Brain microvascular endothelial cell (primary cell): Measurements from ENCODE around the gene PC.

ENCODE experiments used
- DNase-seq: peaks from one replicate; pipeline ENCODE4 v3.0.0-alpha.2; 2020
- H3K27ac ChIP-seq: fragments of 250-450 bp; sonication (Bioruptor Pico); 2 replicates; pipeline ENCODE4 v1.5.1; 2020; ENCODE audit warnings: mild to moderate bottlenecking, moderate library complexity
- H3K27me3 ChIP-seq: fragments of 250-450 bp; sonication (Bioruptor Pico); replicated peaks from 2 replicates; pipeline ENCODE4 v1.5.1; 2020; ENCODE audit warnings: mild to moderate bottlenecking
- H3K36me3 ChIP-seq: fragments of 250-450 bp; sonication (Bioruptor Pico); replicated peaks from 2 replicates; pipeline ENCODE4 v1.5.1; 2020; ENCODE audit warnings: mild to moderate bottlenecking
- H3K4me3 ChIP-seq: 2 replicates; pipeline ENCODE4 v1.5.1; 2011; ENCODE audit warnings: low read depth, mild to moderate bottlenecking, control low read depth, low read length, moderate library complexity
- in situ Hi-C: cut with HindIII; loops from 2 replicates; pipeline ENCODE4 v1.10.0; 2017; ENCODE audit warnings: low sequenced_read_pairs, low pct_ligation_motif_present
- TF ChIP-seq, protein P1 (sequence below): IDR thresholded peaks from 2 replicates; pipeline ENCODE4 v1.5.1; 2011; ENCODE audit warnings: low read depth, mild to moderate bottlenecking, moderate library complexity, low read length, control low read depth, inconsistent platforms; ENCODE audit errors: missing control alignments

PC gene

DNA sequence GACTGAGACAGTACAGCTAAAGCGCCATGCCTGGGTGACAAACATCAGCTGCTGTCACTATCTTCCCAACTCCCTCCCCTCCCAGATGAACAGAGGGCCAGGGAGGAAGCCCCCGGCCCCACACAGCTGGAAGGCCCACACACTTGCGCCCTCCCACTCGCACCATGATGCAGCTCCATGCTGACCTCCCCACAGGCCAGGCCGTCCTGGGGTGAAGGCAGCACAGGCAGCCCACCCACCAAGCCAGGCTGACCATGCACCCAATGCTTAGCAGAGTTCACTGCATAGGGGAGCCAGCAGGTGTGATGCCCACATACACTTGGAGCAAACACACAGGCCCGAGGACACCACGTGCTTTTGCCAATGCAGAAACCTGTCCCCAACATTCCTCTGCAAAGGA, 79.2 kb downstream of the PC start:
- H3K27me3 ChIP-seq, result no peaks in the 10 kb centered on the region
- no peaks in the 10 kb centered on the region for H3K36me3 ChIP-seq
- TF ChIP-seq, protein P1, sequence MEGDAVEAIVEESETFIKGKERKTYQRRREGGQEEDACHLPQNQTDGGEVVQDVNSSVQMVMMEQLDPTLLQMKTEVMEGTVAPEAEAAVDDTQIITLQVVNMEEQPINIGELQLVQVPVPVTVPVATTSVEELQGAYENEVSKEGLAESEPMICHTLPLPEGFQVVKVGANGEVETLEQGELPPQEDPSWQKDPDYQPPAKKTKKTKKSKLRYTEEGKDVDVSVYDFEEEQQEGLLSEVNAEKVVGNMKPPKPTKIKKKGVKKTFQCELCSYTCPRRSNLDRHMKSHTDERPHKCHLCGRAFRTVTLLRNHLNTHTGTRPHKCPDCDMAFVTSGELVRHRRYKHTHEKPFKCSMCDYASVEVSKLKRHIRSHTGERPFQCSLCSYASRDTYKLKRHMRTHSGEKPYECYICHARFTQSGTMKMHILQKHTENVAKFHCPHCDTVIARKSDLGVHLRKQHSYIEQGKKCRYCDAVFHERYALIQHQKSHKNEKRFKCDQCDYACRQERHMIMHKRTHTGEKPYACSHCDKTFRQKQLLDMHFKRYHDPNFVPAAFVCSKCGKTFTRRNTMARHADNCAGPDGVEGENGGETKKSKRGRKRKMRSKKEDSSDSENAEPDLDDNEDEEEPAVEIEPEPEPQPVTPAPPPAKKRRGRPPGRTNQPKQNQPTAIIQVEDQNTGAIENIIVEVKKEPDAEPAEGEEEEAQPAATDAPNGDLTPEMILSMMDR, result no peak
- in situ Hi-C loops, result no loop called here
- no peak overlapping the region for H3K4me3 ChIP-seq
- no peak for DNase-seq
- H3K27ac ChIP-seq, result no peak overlapping the region

DNA sequence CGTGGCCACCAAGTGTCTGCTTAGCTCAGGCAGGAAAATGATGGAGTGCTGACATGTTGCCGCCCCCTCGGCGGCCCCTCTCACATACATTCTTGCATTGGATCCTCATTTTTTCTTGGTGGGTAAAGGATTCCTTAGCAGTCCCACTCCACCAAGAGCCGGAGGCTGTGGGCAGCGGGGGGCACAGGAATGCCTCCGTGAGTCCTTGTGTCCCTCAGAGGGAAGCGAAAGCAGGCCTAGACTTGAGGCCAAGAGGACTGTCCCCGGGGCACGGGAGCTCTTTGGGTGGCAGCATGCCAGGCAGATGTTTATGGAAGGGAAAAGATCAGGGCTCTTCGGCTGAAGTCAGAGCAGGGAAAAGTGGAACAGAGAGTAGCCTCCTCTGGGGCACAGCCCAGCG, 79.7 kb downstream of the PC start:
- DNase-seq, result no peak
- Histone ChIP-seq H3K27ac (no peak overlapping the region), H3K27me3 (no peaks in the 10 kb centered on the region), H3K4me3 (no peak overlapping the region), H3K36me3 (no peaks in the 10 kb centered on the region)
- TF ChIP-seq, protein P1, result no peak
- in situ Hi-C loops, result no loop called here

DNA sequence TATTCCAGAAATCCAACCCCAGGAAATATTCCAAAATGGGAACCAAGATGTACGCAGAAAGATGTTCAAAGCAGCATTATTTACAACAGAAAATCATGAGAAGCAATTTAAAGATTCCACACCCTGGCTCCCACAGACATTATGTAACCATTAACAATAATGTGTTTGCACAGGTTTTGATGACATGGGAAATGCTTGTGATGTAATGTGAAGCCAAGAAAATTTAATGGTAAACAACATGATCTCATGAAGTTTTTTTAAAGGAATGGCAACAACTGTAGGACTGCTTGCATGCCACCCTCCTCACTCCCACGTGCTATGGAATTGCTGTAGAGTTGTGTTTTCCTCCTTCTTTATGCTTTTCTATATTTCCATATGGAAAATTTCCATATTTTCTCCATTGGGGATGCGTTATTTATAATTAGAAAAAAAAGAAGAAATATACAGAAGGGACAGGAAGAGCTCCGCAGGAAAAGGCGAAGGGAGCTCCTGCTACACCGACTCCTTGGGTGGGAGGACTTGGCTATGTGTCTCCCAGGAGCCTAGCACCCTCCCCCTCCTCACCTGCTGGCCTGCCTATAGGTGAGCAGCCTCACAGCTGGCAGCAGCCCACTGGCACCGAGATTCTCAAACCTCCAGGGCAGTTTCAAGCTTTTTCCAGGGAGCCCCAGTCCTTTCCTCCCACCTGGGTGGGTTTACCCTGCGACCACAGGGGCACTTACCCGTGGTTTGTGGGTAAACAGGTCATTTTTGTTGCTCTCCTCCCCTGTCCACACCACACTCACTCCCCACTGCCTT, 80.4 kb downstream of the PC start:
- H3K36me3 ChIP-seq, result no peaks in the 10 kb centered on the region
- no peak for DNase-seq
- in situ Hi-C loops, result no loop called here
- H3K27me3 ChIP-seq, result no peaks in the 10 kb centered on the region
- H3K4me3 ChIP-seq, result no peak overlapping the region
- H3K27ac ChIP-seq, result no peak overlapping the region
- TF ChIP-seq, protein P1, result no peak

DNA sequence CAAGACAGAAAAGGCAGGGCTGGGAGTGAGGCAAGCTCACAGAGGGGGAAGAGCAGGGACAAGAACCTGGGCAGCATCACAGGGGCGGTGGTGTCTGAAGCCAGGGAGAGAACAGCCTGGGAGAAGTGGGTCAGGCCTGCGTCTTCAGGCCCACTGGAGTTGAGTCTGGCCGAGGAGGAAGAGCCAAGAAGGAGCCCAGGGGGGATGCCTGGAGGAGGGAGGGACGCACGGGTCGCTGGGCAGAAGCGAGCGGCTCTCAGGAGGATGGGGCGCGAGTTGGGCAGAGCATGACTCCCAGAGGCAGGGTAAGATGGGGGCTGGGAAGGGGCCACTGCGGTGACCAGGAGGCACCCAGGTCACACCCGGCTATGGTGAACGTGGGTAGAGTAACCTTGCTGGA, 82.8 kb downstream of the PC start:
- DNase-seq, result no peak
- in situ Hi-C loops, result no loop called here
- Histone ChIP-seq H3K36me3 (peaks cover 11% of the 10 kb centered on the region), H3K27ac (no peak overlapping the region), H3K4me3 (no peak overlapping the region), H3K27me3 (no peaks in the 10 kb centered on the region)
- TF ChIP-seq, protein P1, result no peak

DNA sequence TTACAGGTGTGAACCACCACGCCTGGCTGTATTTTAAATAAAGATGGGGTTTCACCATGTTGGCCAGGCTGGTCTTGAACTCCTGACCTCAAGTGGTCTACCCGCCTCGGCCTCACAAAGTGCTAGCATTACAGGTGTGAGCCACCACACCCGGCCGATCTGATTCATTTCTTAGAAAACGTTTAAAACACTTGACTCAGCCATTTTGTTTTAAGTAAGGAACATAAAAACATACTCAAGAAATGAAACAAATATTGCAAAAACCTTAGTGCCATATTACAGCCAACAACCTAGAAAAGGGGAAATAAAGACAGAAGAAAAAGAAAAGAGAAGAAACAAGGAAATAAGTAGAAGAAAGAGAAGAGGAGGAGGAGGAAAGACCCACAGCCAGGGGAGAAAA, 84.0 kb downstream of the PC start:
- H3K27ac ChIP-seq, result no peak overlapping the region
- H3K36me3 ChIP-seq, result peaks cover 11% of the 10 kb centered on the region
- H3K4me3 ChIP-seq, result no peak overlapping the region
- no peak for DNase-seq
- TF ChIP-seq, protein P1, result no peak
- no peaks in the 10 kb centered on the region for H3K27me3 ChIP-seq
- in situ Hi-C loops, result no loop called here

DNA sequence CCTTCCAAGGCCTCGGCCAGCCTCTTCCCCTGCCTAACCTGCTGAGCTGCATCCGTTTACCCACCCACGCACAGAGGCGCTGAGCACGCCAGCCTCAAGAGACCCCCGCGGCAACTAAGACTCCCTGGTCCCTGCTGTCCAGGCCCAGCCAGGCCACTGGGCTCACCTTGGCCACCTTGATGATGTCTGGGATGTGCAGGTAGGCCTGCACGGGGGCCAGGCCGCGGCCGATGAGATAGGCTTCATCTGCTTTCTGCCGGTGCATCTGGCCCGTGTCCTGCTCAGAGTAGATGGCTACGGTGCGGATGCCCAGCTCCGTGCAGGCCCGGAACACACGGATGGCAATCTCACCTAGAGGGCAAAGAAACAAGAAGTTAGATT, 86.7 kb downstream of the PC start:
- H3K36me3 ChIP-seq, result peaks cover 13% of the 10 kb centered on the region
- TF ChIP-seq, protein P1, result no peak
- no peaks in the 10 kb centered on the region for H3K27me3 ChIP-seq
- in situ Hi-C loops, result no loop called here
- H3K4me3 ChIP-seq, result no peak overlapping the region
- no peak for DNase-seq
- H3K27ac ChIP-seq, result no peak overlapping the region
